Panc1 (cell line): ENCODE data around the gene NINL. TPM values are rescaled to one million over a fixed set of nuclear protein-coding genes. Genes with fewer than 3 reads are reported as not detected.

Experiments
- ATAC-seq: fragments of 200-7000 bp; cut with Tn5 transposase; 2 replicates; pipeline ENCODE4 v1.9.1; 2020; ENCODE audit warnings: mild to moderate bottlenecking, moderate library complexity
- BruUV-seq: library from RNA; stranded (reverse); fragments of 400-500 nt; replicated peaks from 2 replicates; lab custom pipeline; 2021; lab: Mats Ljungman, UMichigan
- CTCF ChIA-PET: fragments of 300-600 bp; sonication (Branson Sonifier 250); formaldehyde crosslinking; loops from one replicate; lab custom pipeline; 2022; ENCODE audit warnings: antibody characterized with exemption; lab: Charles Lee
- POLR2A ChIA-PET: fragments of 300-600 bp; sonication (Branson Sonifier 250); formaldehyde crosslinking; loops from one replicate; lab custom pipeline; 2022; ENCODE audit warnings: antibody characterized with exemption; lab: Charles Lee
- DNase-seq: peaks from one replicate; pipeline ENCODE4 v3.0.0-alpha.2; 2010; ENCODE audit warnings: low read depth, low spot score
- H3K27ac ChIP-seq: 2 replicates; pipeline ENCODE4 v1.5.1; 2011; ENCODE audit warnings: mild to moderate bottlenecking, low read length, inconsistent platforms
- H3K27me3 ChIP-seq: fragments of 200-500 bp; sonication (Bioruptor generic); 2 replicates; pipeline ENCODE4 v1.6.0; 2014; ENCODE audit warnings: low read length, inconsistent platforms; ENCODE audit not compliant: control insufficient read depth, insufficient read depth
- H3K36me3 ChIP-seq: fragments of 200-500 bp; sonication (Bioruptor generic); 2 replicates; pipeline ENCODE4 v1.5.1; 2014; ENCODE audit warnings: inconsistent platforms, mild to moderate bottlenecking, low read length, moderate library complexity; ENCODE audit not compliant: control insufficient read depth, insufficient read depth
- H3K4me1 ChIP-seq: 2 replicates; pipeline ENCODE4 v1.5.1; 2011; ENCODE audit warnings: inconsistent platforms, mild to moderate bottlenecking, low read length, moderate library complexity; ENCODE audit not compliant: control insufficient read depth, insufficient read depth
- H3K4me3 ChIP-seq, 2 experiments: 2 replicates each; pipeline ENCODE4 v1.5.1; 2011 to 2012; ENCODE audit warnings: low read depth in 2 of 2, low read length in 2 of 2, mild to moderate bottlenecking in 2 of 2, inconsistent platforms in 1 of 2, moderate library complexity in 1 of 2
- H3K9me3 ChIP-seq: fragments of 200-500 bp; sonication (Bioruptor generic); 2 replicates; pipeline ENCODE4 v1.5.1; 2014; ENCODE audit warnings: low read depth, mild to moderate bottlenecking, inconsistent platforms, low read length, moderate library complexity; ENCODE audit not compliant: control insufficient read depth, insufficient read depth
- POLR2AphosphoS5 ChIP-seq: IDR thresholded peaks from 2 replicates; pipeline ENCODE4 v1.6.1; 2012; ENCODE audit warnings: mild to moderate bottlenecking, low read depth, low read length, moderate library complexity
- SIN3A ChIP-seq: IDR thresholded peaks from 2 replicates; pipeline ENCODE4 v1.6.1; 2012; ENCODE audit warnings: low read depth, mild to moderate bottlenecking, low read length, moderate library complexity, borderline replicate concordance; ENCODE audit not compliant: insufficient read depth
- TCF7L2 ChIP-seq: IDR thresholded peaks from 2 replicates; pipeline ENCODE4 v1.6.1; 2011; ENCODE audit warnings: mild to moderate bottlenecking, low read depth, low read length, inconsistent platforms
- in situ Hi-C: cut with HindIII; loops from 2 replicates; pipeline ENCODE4 v1.10.0; 2016; ENCODE audit warnings: low sequenced_read_pairs, low pct_unique_long_range_greater_than_20kb
- intact Hi-C: fragments of 100-400 bp; cut with micrococcal nuclease; formaldehyde crosslinking; loops from one replicate; pipeline ENCODE4 v1.10.0; 2022; ENCODE audit not compliant: unreplicated experiment
- total RNA-seq: library from RNA; stranded (reverse); gene quantifications from one replicate; pipeline ENCODE4 v1.2.1, GENCODE V29; 2021; ENCODE audit not compliant: unreplicated experiment
- TF ChIP-seq, protein P1 (sequence below): fragments of 450-650 bp; IDR thresholded peaks from 2 replicates; pipeline ENCODE4 v1.5.1; 2017; ENCODE audit warnings: mild to moderate bottlenecking
- TF ChIP-seq, protein P2 (sequence below), 2 experiments: IDR thresholded peaks; 2 replicates each; pipeline ENCODE4 v1.6.1; 2011 to 2012; ENCODE audit warnings: low read depth in 2 of 2, control low read depth in 1 of 2, low read length in 1 of 2, mild to moderate bottlenecking in 1 of 2, moderate library complexity in 1 of 2; ENCODE audit not compliant: insufficient read depth in 1 of 2

Gene NINL
- total RNA-seq, 1 experiment from 2014 or later: 25.0 TPM

DNA sequence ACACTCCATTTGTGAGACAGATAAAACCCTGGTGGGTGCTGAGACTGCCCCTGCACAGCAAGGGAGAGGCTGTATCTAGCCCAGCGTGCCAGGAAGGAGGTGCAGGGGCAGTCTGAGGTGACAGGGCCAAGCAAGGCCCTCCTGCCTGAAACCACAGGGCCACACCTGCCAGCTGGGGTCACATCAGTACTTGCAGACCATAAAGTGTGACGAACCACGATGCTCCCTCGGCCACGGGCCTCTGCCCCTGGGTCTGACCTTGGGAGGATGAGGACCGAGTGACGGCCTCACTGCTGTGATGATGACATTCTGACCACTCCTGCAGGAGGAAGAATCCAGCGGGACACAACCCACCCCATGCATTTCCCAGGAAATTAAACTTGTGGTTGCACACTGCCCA is 75.1 kb downstream of the NINL start:
- no peak for ATAC-seq
- no peak overlapping the region for H3K4me3 ChIP-seq
- CTCF ChIA-PET: no interaction called here
- no peaks in the 10 kb centered on the region for H3K4me1 ChIP-seq
- no TSS peak for BruUV-seq
- intact Hi-C loops (no loop called here), in situ Hi-C loops (no loop called here)
- TF ChIP-seq TCF7L2 (no peak), POLR2AphosphoS5 (no peak), SIN3A (no peak)
- TF ChIP-seq, protein P1, sequence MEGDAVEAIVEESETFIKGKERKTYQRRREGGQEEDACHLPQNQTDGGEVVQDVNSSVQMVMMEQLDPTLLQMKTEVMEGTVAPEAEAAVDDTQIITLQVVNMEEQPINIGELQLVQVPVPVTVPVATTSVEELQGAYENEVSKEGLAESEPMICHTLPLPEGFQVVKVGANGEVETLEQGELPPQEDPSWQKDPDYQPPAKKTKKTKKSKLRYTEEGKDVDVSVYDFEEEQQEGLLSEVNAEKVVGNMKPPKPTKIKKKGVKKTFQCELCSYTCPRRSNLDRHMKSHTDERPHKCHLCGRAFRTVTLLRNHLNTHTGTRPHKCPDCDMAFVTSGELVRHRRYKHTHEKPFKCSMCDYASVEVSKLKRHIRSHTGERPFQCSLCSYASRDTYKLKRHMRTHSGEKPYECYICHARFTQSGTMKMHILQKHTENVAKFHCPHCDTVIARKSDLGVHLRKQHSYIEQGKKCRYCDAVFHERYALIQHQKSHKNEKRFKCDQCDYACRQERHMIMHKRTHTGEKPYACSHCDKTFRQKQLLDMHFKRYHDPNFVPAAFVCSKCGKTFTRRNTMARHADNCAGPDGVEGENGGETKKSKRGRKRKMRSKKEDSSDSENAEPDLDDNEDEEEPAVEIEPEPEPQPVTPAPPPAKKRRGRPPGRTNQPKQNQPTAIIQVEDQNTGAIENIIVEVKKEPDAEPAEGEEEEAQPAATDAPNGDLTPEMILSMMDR: no peak
- H3K9me3 ChIP-seq: peaks cover 9% of the 10 kb centered on the region; the same call in 1 of the 2 replicates
- no peak for DNase-seq
- H3K27ac ChIP-seq: no peak overlapping the region
- POLR2A ChIA-PET: no interaction called here
- H3K27me3 ChIP-seq: no peaks in the 10 kb centered on the region
- peaks cover 7% of the 10 kb centered on the region for H3K36me3 ChIP-seq

DNA sequence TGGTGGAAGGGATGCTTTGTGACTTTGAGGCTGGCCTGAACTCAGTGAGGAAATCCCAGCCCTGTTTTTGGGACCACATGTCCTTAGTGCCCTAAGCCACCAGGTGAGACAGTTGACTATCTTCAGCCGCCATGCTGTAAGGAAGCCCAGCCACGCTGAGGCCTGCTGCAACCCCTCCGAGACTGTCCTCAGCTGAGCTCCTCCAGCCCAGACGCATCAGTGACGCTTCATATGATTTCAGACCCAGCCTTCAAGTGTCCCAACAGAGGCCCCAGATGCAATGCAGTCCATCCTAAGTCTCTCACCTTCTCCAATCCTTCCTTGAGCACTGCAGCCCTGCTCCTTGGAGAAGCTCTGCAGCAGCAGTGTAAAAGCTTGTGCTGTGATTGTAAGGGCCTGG is 76.2 kb downstream of the NINL start:
- ChIA-PET CTCF (no interaction called here), POLR2A (no interaction called here)
- Histone ChIP-seq H3K4me1 (no peaks in the 10 kb centered on the region), H3K9me3 (no peaks in the 10 kb centered on the region), H3K36me3 (peaks cover 7% of the 10 kb centered on the region), H3K4me3 (no peak overlapping the region), H3K27ac (no peak overlapping the region), H3K27me3 (no peaks in the 10 kb centered on the region)
- ATAC-seq: no peak
- TF ChIP-seq TCF7L2: no peak
- TF ChIP-seq, protein P1: no peak
- TF ChIP-seq, protein P2, sequence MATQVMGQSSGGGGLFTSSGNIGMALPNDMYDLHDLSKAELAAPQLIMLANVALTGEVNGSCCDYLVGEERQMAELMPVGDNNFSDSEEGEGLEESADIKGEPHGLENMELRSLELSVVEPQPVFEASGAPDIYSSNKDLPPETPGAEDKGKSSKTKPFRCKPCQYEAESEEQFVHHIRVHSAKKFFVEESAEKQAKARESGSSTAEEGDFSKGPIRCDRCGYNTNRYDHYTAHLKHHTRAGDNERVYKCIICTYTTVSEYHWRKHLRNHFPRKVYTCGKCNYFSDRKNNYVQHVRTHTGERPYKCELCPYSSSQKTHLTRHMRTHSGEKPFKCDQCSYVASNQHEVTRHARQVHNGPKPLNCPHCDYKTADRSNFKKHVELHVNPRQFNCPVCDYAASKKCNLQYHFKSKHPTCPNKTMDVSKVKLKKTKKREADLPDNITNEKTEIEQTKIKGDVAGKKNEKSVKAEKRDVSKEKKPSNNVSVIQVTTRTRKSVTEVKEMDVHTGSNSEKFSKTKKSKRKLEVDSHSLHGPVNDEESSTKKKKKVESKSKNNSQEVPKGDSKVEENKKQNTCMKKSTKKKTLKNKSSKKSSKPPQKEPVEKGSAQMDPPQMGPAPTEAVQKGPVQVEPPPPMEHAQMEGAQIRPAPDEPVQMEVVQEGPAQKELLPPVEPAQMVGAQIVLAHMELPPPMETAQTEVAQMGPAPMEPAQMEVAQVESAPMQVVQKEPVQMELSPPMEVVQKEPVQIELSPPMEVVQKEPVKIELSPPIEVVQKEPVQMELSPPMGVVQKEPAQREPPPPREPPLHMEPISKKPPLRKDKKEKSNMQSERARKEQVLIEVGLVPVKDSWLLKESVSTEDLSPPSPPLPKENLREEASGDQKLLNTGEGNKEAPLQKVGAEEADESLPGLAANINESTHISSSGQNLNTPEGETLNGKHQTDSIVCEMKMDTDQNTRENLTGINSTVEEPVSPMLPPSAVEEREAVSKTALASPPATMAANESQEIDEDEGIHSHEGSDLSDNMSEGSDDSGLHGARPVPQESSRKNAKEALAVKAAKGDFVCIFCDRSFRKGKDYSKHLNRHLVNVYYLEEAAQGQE (IDR thresholded peaks at IDR 0.05; ENCODE audit: insufficient read depth in 1 of 2, low read depth in 2 of 2, low read length in 1 of 2): no peak
- no peak for TF ChIP-seq POLR2AphosphoS5
- no peak for TF ChIP-seq SIN3A
- in situ Hi-C loops (no loop called here), intact Hi-C loops (no loop called here)
- no TSS peak for BruUV-seq
- no peak for DNase-seq
